ENCODE data around the gene CDH23. TPM values are rescaled to one million over a fixed set of nuclear protein-coding genes. Genes with fewer than 3 reads are reported as not detected.
A peak's percentile ranks its signal among the peaks of the same experiment; 100 is the strongest.

The CDH23 gene
- polyA plus RNA-seq, 2 of the 4 experiments (the other 2 are of a cell fraction), result 1.1 to 2.3 TPM

- WGBS (ENCODE audit: missing lambda C conversion rate), result 79% methylated on average over 11 of the region's 11 CpGs
- peak overlapping the region in 1 of 2 experiments; percentile 27; a peak in 1 of 6 replicates for H3K27ac ChIP-seq
- H3K4me2 ChIP-seq, result no peak overlapping the region
- no peak for DNase-seq (ENCODE audit: low read depth in 1 of 2, low spot score in 1 of 2)
- TF ChIP-seq POLR2A (IDR thresholded peaks at IDR 0.05; ENCODE audit: low read length) (no peak), MYC (IDR thresholded peaks at IDR 0.05; ENCODE audit: borderline replicate concordance, low read length) (no peak), RCOR1 (IDR thresholded peaks at IDR 0.05; ENCODE audit: low read depth, low read length) (no peak), CEBPB (IDR thresholded peaks at IDR 0.05) (no peak), FOSL2 (IDR thresholded peaks at IDR 0.05) (no peak), FOSL2 (CRISPR knock-in tag; IDR thresholded peaks at IDR 0.05) (no peak), ZFP36 (IDR thresholded peaks at IDR 0.05; ENCODE audit: borderline replicate concordance, partially characterized antibody) (no peak), FOSB (CRISPR knock-in tag; IDR thresholded peaks at IDR 0.05) (no peak), SREBF2 (IDR thresholded peaks at IDR 0.05) (no peak), HOXB5 (CRISPR knock-in tag; IDR thresholded peaks at IDR 0.05) (no peak), TP53 (CRISPR knock-in tag; IDR thresholded peaks at IDR 0.05) (no peak), BHLHE40 (IDR thresholded peaks at IDR 0.05; ENCODE audit: low read depth, low read length) (no peak), CHD2 (IDR thresholded peaks at IDR 0.05; ENCODE audit: low read length, partially characterized antibody) (no peak), SMC3 (IDR thresholded peaks at IDR 0.05) (no peak), RNF2 (IDR thresholded peaks at IDR 0.05; ENCODE audit: borderline replicate concordance, low read depth) (no peak)
- TF ChIP-seq, protein P1, sequence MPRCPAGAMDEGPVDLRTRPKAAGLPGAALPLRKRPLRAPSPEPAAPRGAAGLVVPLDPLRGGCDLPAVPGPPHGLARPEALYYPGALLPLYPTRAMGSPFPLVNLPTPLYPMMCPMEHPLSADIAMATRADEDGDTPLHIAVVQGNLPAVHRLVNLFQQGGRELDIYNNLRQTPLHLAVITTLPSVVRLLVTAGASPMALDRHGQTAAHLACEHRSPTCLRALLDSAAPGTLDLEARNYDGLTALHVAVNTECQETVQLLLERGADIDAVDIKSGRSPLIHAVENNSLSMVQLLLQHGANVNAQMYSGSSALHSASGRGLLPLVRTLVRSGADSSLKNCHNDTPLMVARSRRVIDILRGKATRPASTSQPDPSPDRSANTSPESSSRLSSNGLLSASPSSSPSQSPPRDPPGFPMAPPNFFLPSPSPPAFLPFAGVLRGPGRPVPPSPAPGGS (IDR thresholded peaks at IDR 0.05), result no peak
- TF ChIP-seq, protein P2, sequence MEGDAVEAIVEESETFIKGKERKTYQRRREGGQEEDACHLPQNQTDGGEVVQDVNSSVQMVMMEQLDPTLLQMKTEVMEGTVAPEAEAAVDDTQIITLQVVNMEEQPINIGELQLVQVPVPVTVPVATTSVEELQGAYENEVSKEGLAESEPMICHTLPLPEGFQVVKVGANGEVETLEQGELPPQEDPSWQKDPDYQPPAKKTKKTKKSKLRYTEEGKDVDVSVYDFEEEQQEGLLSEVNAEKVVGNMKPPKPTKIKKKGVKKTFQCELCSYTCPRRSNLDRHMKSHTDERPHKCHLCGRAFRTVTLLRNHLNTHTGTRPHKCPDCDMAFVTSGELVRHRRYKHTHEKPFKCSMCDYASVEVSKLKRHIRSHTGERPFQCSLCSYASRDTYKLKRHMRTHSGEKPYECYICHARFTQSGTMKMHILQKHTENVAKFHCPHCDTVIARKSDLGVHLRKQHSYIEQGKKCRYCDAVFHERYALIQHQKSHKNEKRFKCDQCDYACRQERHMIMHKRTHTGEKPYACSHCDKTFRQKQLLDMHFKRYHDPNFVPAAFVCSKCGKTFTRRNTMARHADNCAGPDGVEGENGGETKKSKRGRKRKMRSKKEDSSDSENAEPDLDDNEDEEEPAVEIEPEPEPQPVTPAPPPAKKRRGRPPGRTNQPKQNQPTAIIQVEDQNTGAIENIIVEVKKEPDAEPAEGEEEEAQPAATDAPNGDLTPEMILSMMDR (IDR thresholded peaks at IDR 0.05), result no peak
- TF ChIP-seq, protein P3, sequence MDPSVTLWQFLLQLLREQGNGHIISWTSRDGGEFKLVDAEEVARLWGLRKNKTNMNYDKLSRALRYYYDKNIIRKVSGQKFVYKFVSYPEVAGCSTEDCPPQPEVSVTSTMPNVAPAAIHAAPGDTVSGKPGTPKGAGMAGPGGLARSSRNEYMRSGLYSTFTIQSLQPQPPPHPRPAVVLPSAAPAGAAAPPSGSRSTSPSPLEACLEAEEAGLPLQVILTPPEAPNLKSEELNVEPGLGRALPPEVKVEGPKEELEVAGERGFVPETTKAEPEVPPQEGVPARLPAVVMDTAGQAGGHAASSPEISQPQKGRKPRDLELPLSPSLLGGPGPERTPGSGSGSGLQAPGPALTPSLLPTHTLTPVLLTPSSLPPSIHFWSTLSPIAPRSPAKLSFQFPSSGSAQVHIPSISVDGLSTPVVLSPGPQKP (IDR thresholded peaks at IDR 0.05; ENCODE audit: low read depth, low read length), result no peak
- no peak for ATAC-seq
- H3K4me1 ChIP-seq, result peaks cover 19% of the 10 kb centered on the region
- no peak for FAIRE-seq
- no peaks in the 10 kb centered on the region for H3K9me3 ChIP-seq
- POLR2A ChIA-PET, result no interaction called here
- no peak overlapping the region for H3K4me3 ChIP-seq
- CTCF ChIA-PET, result interaction anchor here (1.4 to 6.1 kb wide), 4 partner anchors 16 to 345 kb away, joined by 3 to 31 read pairs (median 14); partner anchors contain the start of gene VSIR
Measured at GRCh38 chr10:71723311-71723710, 326.6 kb downstream of the CDH23 start.

DNA sequence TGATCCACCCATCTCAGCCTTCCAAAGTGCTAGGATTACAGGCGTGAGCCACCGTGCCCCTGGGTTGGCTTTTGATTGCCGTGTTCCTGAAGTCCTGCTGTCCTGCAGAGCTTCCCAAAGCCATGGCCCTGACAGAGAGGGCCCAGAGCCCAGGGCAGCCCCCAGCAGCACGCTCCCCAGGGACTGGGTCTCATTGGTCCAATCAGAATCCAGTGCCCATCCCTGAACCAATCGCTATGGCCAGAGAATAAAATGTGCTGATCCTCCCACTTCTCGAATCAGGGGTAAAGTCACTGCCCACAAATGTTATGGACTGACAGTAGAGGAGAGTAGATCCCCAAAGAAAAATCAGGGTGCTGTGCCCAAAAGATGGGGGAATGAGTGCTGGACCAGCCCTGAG lies 327.8 kb downstream of the CDH23 start:
- Histone ChIP-seq H3K27ac (peak overlapping the region in 1 of 2 experiments; percentile 30; a peak in 1 of 6 replicates), H3K9me3 (no peaks in the 10 kb centered on the region), H3K4me1 (peaks cover 32% of the 10 kb centered on the region), H3K4me3 (no peak overlapping the region), H3K4me2 (no peak overlapping the region)
- ChIA-PET POLR2A (no interaction called here), CTCF (interaction anchor here (0.6 to 6.1 kb wide), 9 partner anchors 8 to 456 kb away, joined by 3 to 31 read pairs (median 7); partner anchors contain the start of gene VSIR)
- FAIRE-seq (no peak), ATAC-seq (no peak), DNase-seq (ENCODE audit: low read depth in 1 of 2, low spot score in 1 of 2) (no peak)
- WGBS (ENCODE audit: missing lambda C conversion rate), result 92% methylated on average over 6 of the region's 6 CpGs
- TF ChIP-seq, protein P4, sequence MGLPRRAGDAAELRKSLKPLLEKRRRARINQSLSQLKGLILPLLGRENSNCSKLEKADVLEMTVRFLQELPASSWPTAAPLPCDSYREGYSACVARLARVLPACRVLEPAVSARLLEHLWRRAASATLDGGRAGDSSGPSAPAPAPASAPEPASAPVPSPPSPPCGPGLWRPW (IDR thresholded peaks at IDR 0.05), result no peak
- TF ChIP-seq FOSL2 (IDR thresholded peaks at IDR 0.05) (no peak), FOSL2 (CRISPR knock-in tag; IDR thresholded peaks at IDR 0.05) (no peak), HDAC2 (IDR thresholded peaks at IDR 0.05) (no peak), HOXA7 (CRISPR knock-in tag; IDR thresholded peaks at IDR 0.05) (no peak)

All from A549 (cell line).